Liver (tissue), 9 donors: Measurements from ENCODE around the gene STUM. TPM values are rescaled to one million over a fixed set of nuclear protein-coding genes. Genes with fewer than 3 reads are reported as not detected.

Experiments
- DNase-seq: peaks from one replicate; pipeline ENCODE4 v3.0.0-alpha.2; 2017; ENCODE audit warnings: low spot score
- H3K27ac ChIP-seq, 2 donors: one replicate each; pipeline ENCODE4 v1.7.0; 2013; ENCODE audit warnings: inconsistent platforms in 2 of 2, low read length in 2 of 2, control low read depth in 1 of 2, low read depth in 1 of 2, mild to moderate bottlenecking in 1 of 2
- H3K27me3 ChIP-seq, 4 donors: one replicate each; pipeline versions ENCODE4 v1.6.1 to v1.7.0; 2013; ENCODE audit warnings: low read length in 3 of 4, inconsistent platforms in 1 of 4, mild to moderate bottlenecking in 1 of 4, moderate library complexity in 1 of 4; ENCODE audit not compliant: control insufficient read depth in 4 of 4, insufficient read depth in 4 of 4
- H3K36me3 ChIP-seq, 4 donors: one replicate each; pipeline versions ENCODE4 v1.6.1 to v1.7.0; 2013; ENCODE audit warnings: low read length in 3 of 4, mild to moderate bottlenecking in 3 of 4, low read depth in 1 of 4, moderate library complexity in 1 of 4; ENCODE audit not compliant: control insufficient read depth in 4 of 4, insufficient read depth in 3 of 4
- H3K4me1 ChIP-seq, 4 donors: one replicate each; pipeline versions ENCODE4 v1.6.1 to v1.7.0; 2013; ENCODE audit warnings: low read length in 3 of 4, mild to moderate bottlenecking in 3 of 4, moderate library complexity in 1 of 4; ENCODE audit not compliant: control insufficient read depth in 4 of 4, insufficient read depth in 4 of 4
- H3K4me3 ChIP-seq, 3 donors: one replicate each; pipeline versions ENCODE4 v1.6.1 to v1.7.0; 2013; ENCODE audit warnings: low read length in 3 of 3, control low read depth in 1 of 3, low read depth in 1 of 3, mild to moderate bottlenecking in 1 of 3
- H3K9ac ChIP-seq, 2 donors: one replicate each; pipeline ENCODE4 v1.7.0; 2013; ENCODE audit warnings: low read length in 2 of 2, mild to moderate bottlenecking in 2 of 2, moderate library complexity in 2 of 2, control low read depth in 1 of 2, low read depth in 1 of 2
- H3K9me3 ChIP-seq, 4 donors: one replicate each; pipeline versions ENCODE4 v1.6.1 to v1.7.0; 2013; ENCODE audit warnings: low read length in 3 of 4; ENCODE audit not compliant: control insufficient read depth in 4 of 4
- ATF3 ChIP-seq: IDR thresholded peaks from 2 replicates; pipeline ENCODE4 v1.6.1; 2016; ENCODE audit warnings: antibody characterized with exemption
- CTCF ChIP-seq: fragments of 150-350 bp; IDR thresholded peaks from 2 replicates; pipeline ENCODE4 v1.5.1; 2017; ENCODE audit warnings: improper control_type of control experiment, low read depth, low read length; ENCODE audit not compliant: missing input control
- EGR1 ChIP-seq, 2 donors: IDR thresholded peaks; 2 replicates each; pipeline ENCODE4 v1.6.1; 2016 to 2018; ENCODE audit warnings: antibody characterized with exemption in 2 of 2, low read depth in 2 of 2
- FOXA1 ChIP-seq: IDR thresholded peaks from 2 replicates; pipeline ENCODE4 v1.6.1; 2016; ENCODE audit warnings: antibody characterized with exemption
- FOXA2 ChIP-seq: IDR thresholded peaks from 2 replicates; pipeline ENCODE4 v1.6.1; 2016; ENCODE audit warnings: antibody characterized with exemption
- GABPA ChIP-seq, 2 donors: IDR thresholded peaks in 1 of 2; conservative IDR thresholded peaks in 1 of 2; 2 replicates each; pipeline ENCODE4 v1.6.1; 2016; ENCODE audit warnings: antibody characterized with exemption in 2 of 2, mild to moderate bottlenecking in 1 of 2, moderate library complexity in 1 of 2
- HNF4A ChIP-seq, 2 donors: conservative IDR thresholded peaks; 2 replicates each; pipeline ENCODE4 v1.6.1; 2016; ENCODE audit warnings: antibody characterized with exemption in 2 of 2, mild to moderate bottlenecking in 2 of 2
- HNF4G ChIP-seq: IDR thresholded peaks from 2 replicates; pipeline ENCODE4 v1.6.1; 2016; ENCODE audit warnings: antibody characterized with exemption
- JUND ChIP-seq, 2 donors: IDR thresholded peaks; 2 replicates each; pipeline ENCODE4 v1.6.1; 2016; ENCODE audit warnings: antibody characterized with exemption in 2 of 2
- NR2F2 ChIP-seq: IDR thresholded peaks from 2 replicates; pipeline ENCODE4 v1.6.1; 2016; ENCODE audit warnings: antibody characterized with exemption
- RAD21 ChIP-seq, 2 donors: IDR thresholded peaks; 2 replicates each; pipeline ENCODE4 v1.6.1; 2016; ENCODE audit warnings: antibody characterized with exemption in 2 of 2, mild to moderate bottlenecking in 2 of 2
- RXRA ChIP-seq, 2 donors: IDR thresholded peaks; 2 replicates each; pipeline ENCODE4 v1.6.1; 2017 to 2018; ENCODE audit warnings: antibody characterized with exemption in 2 of 2, mild to moderate bottlenecking in 1 of 2
- SP1 ChIP-seq: IDR thresholded peaks from 2 replicates; pipeline ENCODE4 v1.6.1; 2018; ENCODE audit warnings: antibody characterized with exemption, mild to moderate bottlenecking
- TAF1 ChIP-seq: conservative IDR thresholded peaks from 2 replicates; pipeline ENCODE4 v1.6.1; 2016; ENCODE audit warnings: antibody characterized with exemption, mild to moderate bottlenecking
- YY1 ChIP-seq: IDR thresholded peaks from 2 replicates; pipeline ENCODE4 v1.6.1; 2016; ENCODE audit warnings: antibody characterized with exemption, mild to moderate bottlenecking
- WGBS: extraction: QIAGEN DNeasy Blood & Tissue Kit; methylation state at CpG from one replicate; pipeline ENCODE4 v1.1.7; 2013; 5-methylcytosine and 5-hydroxymethylcytosine counted together
- polyA plus RNA-seq, 2 donors: library from polyadenylated mRNA; stranded (reverse) in 1 of 2; unstranded in 1 of 2; fragments of 200-250 nt in 1 of 2; fragments of >200 nt in 1 of 2; fragmentation: Nextera tagmentation in 1 of 2; extraction: Ambion mirVana in 1 of 2; gene quantifications; one replicate each; pipeline versions ENCODE4 v1.2.1 to v1.2.3, GENCODE V29; 2013 to 2015
- total RNA-seq, 2 donors: library from RNA; depleted of rRNA; stranded (reverse); fragments of >200 nt; gene quantifications; one replicate each; pipeline ENCODE4 v1.2.3, GENCODE V29; 2014
- TF ChIP-seq, protein P1 (sequence below): IDR thresholded peaks from 2 replicates; pipeline ENCODE4 v1.6.1; 2016; ENCODE audit warnings: antibody characterized with exemption
- TF ChIP-seq, protein P2 (sequence below): IDR thresholded peaks from 2 replicates; pipeline ENCODE4 v1.6.1; 2016; ENCODE audit warnings: antibody characterized with exemption
- TF ChIP-seq, protein P3 (sequence below): IDR thresholded peaks from 2 replicates; pipeline ENCODE4 v1.6.1; 2016; ENCODE audit warnings: antibody characterized with exemption, mild to moderate bottlenecking
- donor health status: healthy.
- donor health status: healthy.
- donor health status: healthy.
- donor health status: healthy.
- donor health status: healthy.

STUM gene
- total and polyA plus RNA-seq, 4 donors = 0.03 to 0.14 (median 0.07) TPM

- TF ChIP-seq FOXA1 (no peak), ATF3 (no peak), SP1 (no peak), CTCF (no peak), HNF4A (conservative IDR thresholded peaks at IDR 0.05) (no peak), NR2F2 (no peak), TAF1 (no peak), GABPA (IDR thresholded peaks at IDR 0.05 in 1 of 2, conservative IDR thresholded peaks at IDR 0.05 in 1 of 2) (no peak), RXRA (IDR thresholded peaks at IDR 0.05) (no peak), RAD21 (IDR thresholded peaks at IDR 0.05) (no peak), FOXA2 (no peak), JUND (IDR thresholded peaks at IDR 0.05) (no peak), YY1 (no peak), HNF4G (no peak), EGR1 (IDR thresholded peaks at IDR 0.05; ENCODE audit: low read depth in 2 of 2) (no peak)
- TF ChIP-seq, protein P1, sequence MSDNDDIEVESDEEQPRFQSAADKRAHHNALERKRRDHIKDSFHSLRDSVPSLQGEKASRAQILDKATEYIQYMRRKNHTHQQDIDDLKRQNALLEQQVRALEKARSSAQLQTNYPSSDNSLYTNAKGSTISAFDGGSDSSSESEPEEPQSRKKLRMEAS = no peak
- TF ChIP-seq, protein P2, sequence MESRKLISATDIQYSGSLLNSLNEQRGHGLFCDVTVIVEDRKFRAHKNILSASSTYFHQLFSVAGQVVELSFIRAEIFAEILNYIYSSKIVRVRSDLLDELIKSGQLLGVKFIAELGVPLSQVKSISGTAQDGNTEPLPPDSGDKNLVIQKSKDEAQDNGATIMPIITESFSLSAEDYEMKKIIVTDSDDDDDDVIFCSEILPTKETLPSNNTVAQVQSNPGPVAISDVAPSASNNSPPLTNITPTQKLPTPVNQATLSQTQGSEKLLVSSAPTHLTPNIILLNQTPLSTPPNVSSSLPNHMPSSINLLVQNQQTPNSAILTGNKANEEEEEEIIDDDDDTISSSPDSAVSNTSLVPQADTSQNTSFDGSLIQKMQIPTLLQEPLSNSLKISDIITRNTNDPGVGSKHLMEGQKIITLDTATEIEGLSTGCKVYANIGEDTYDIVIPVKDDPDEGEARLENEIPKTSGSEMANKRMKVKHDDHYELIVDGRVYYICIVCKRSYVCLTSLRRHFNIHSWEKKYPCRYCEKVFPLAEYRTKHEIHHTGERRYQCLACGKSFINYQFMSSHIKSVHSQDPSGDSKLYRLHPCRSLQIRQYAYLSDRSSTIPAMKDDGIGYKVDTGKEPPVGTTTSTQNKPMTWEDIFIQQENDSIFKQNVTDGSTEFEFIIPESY = no peak
- TF ChIP-seq, protein P3, sequence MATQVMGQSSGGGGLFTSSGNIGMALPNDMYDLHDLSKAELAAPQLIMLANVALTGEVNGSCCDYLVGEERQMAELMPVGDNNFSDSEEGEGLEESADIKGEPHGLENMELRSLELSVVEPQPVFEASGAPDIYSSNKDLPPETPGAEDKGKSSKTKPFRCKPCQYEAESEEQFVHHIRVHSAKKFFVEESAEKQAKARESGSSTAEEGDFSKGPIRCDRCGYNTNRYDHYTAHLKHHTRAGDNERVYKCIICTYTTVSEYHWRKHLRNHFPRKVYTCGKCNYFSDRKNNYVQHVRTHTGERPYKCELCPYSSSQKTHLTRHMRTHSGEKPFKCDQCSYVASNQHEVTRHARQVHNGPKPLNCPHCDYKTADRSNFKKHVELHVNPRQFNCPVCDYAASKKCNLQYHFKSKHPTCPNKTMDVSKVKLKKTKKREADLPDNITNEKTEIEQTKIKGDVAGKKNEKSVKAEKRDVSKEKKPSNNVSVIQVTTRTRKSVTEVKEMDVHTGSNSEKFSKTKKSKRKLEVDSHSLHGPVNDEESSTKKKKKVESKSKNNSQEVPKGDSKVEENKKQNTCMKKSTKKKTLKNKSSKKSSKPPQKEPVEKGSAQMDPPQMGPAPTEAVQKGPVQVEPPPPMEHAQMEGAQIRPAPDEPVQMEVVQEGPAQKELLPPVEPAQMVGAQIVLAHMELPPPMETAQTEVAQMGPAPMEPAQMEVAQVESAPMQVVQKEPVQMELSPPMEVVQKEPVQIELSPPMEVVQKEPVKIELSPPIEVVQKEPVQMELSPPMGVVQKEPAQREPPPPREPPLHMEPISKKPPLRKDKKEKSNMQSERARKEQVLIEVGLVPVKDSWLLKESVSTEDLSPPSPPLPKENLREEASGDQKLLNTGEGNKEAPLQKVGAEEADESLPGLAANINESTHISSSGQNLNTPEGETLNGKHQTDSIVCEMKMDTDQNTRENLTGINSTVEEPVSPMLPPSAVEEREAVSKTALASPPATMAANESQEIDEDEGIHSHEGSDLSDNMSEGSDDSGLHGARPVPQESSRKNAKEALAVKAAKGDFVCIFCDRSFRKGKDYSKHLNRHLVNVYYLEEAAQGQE = no peak
- Histone ChIP-seq H3K4me3 (no peak overlapping the region), H3K9me3 (no peaks in the 10 kb centered on the region), H3K27ac (no peak overlapping the region), H3K36me3 (no peaks in the 10 kb centered on the region), H3K27me3 (peaks cover 0 to 6% (median 0%) of the 10 kb centered on the region in 4 donors), H3K9ac (no peak overlapping the region), H3K4me1 (peaks cover 0 to 6% (median 4%) of the 10 kb centered on the region in 4 donors)
- WGBS = 92% methylated on average over 4 of the region's 4 CpGs
- no peak for DNase-seq
Observed at GRCh38 chr1:226555092-226555491, 6.5 kb downstream of the STUM start.
